ENCODE results near the gene EXOC7.

The EXOC7 gene

GRCh38 chr17:76141212-76142038, 37.8 kb upstream of the EXOC7 start, which contains the start of gene FOXJ1:
Gene FOXJ1 (minus strand): TSS chr17:76141245. CDS start chr17:76140395, 850 bp downstream.
- peak; percentile 78 for DNase-seq (ENCODE audit: low read depth)
- TF ChIP-seq CTCF (IDR thresholded peaks at IDR 0.05; ENCODE audit: control insufficient read depth, extremely low read depth, insufficient read depth) = no peak
- H3K4me3 ChIP-seq (ENCODE audit: low read depth, low read length) = peak within 1 kb of the TSS; percentile 50

- H3K4me3 ChIP-seq (ENCODE audit: low read depth, low read length) = peak overlapping the region; percentile 50
- TF ChIP-seq CTCF (IDR thresholded peaks at IDR 0.05; ENCODE audit: control insufficient read depth, extremely low read depth, insufficient read depth) = no peak
- no peak for DNase-seq (ENCODE audit: low read depth)
These were observed 37.1 kb upstream of the EXOC7 start for GRCh38 chr17:76140661-76141211.

GRCh38 chr17:76139801-76140660, 36.4 kb upstream of the EXOC7 start:
- no peak for DNase-seq (ENCODE audit: low read depth)
- H3K4me3 ChIP-seq (ENCODE audit: low read depth, low read length) = no peak overlapping the region
- no peak for TF ChIP-seq CTCF (IDR thresholded peaks at IDR 0.05; ENCODE audit: control insufficient read depth, extremely low read depth, insufficient read depth)

GRCh38 chr17:76138896-76139752, 35.5 kb upstream of the EXOC7 start:
- H3K4me3 ChIP-seq (ENCODE audit: low read depth, low read length) = no peak overlapping the region
- no peak for DNase-seq (ENCODE audit: low read depth)
- TF ChIP-seq CTCF (IDR thresholded peaks at IDR 0.05; ENCODE audit: control insufficient read depth, extremely low read depth, insufficient read depth) = no peak

- no peak overlapping the region for H3K4me3 ChIP-seq (ENCODE audit: low read depth, low read length)
- DNase-seq (ENCODE audit: low read depth) = no peak
- no peak for TF ChIP-seq CTCF (IDR thresholded peaks at IDR 0.05; ENCODE audit: control insufficient read depth, extremely low read depth, insufficient read depth)
These were observed 34.8 kb upstream of the EXOC7 start for GRCh38 chr17:76138234-76138895.
